Stimulated activated naive CD8-positive, alpha-beta T cell treated with anti-CD3 and anti-CD28 coated beads, Interleukin-15, amount 100 ng/mL, for 72 hours (primary cell): Measurements from ENCODE around the gene OR52A5.

Experiments
- ATAC-seq: fragments of 150-1000 bp; cut with Tn5 transposase; 2 replicates; pipeline ENCODE4 v1.10.0; 2021; ENCODE audit warnings: mild to moderate bottlenecking, moderate library complexity
- DNase-seq, 2 donors: peaks; one replicate each; pipeline ENCODE4 v3.0.0; 2021 to 2022
- H3K27ac Mint-ChIP-seq, 2 donors: one replicate each; pipeline ENCODE4 v1.8.0; 2022; ENCODE audit warnings: mild to moderate bottlenecking in 2 of 2, mixed read lengths in 2 of 2, moderate library complexity in 2 of 2
- H3K27me3 Mint-ChIP-seq: one replicate; pipeline ENCODE4 v1.8.0; 2022; ENCODE audit warnings: mixed read lengths
- H3K4me1 Mint-ChIP-seq: one replicate; pipeline ENCODE4 v1.8.0; 2022; ENCODE audit warnings: mild to moderate bottlenecking, mixed read lengths
- H3K4me3 Mint-ChIP-seq, 2 donors: one replicate each; pipeline ENCODE4 v1.8.0; 2022; ENCODE audit warnings: mild to moderate bottlenecking in 2 of 2, mixed read lengths in 2 of 2, moderate library complexity in 1 of 2
- H3K9me3 Mint-ChIP-seq, 2 donors: one replicate each; pipeline ENCODE4 v1.8.0; 2022; ENCODE audit warnings: mixed read lengths in 2 of 2

Gene OR52A5

DNA sequence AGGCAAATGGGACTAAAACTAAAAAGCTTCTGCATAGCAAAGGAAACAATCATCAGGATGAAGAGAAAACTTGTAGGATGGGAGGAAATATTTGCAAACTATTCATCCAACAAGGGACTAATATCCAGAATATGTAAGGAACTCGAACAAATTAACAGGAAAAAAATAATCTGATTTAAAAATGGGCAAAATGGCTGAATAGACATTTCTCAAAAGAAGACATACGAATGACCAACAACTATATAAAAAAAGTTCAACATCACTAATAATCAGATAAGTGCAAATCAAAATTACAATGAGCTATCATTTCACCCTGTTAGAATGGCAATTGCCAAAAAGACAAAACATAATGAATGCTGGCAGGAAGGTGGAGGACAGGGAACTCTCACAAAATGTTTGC is 56.8 kb downstream of the OR52A5 start:
- H3K27me3 Mint-ChIP-seq = peaks cover 4% of the 10 kb centered on the region
- no peak overlapping the region for H3K27ac Mint-ChIP-seq
- ATAC-seq (no peak), DNase-seq (no peak)
- H3K4me3 Mint-ChIP-seq = no peak overlapping the region
- no peaks in the 10 kb centered on the region for H3K4me1 Mint-ChIP-seq
- no peaks in the 10 kb centered on the region for H3K9me3 Mint-ChIP-seq
